Activated gamma-delta T cell treated with Interleukin-2 at 50 U/mL for 16 hours (primary cell): ENCODE measurements around the gene ARHGEF4.

Experiments
- DNase-seq: peaks from one replicate; pipeline ENCODE4 v3.0.0-alpha.2; 2020

Gene ARHGEF4

DNA sequence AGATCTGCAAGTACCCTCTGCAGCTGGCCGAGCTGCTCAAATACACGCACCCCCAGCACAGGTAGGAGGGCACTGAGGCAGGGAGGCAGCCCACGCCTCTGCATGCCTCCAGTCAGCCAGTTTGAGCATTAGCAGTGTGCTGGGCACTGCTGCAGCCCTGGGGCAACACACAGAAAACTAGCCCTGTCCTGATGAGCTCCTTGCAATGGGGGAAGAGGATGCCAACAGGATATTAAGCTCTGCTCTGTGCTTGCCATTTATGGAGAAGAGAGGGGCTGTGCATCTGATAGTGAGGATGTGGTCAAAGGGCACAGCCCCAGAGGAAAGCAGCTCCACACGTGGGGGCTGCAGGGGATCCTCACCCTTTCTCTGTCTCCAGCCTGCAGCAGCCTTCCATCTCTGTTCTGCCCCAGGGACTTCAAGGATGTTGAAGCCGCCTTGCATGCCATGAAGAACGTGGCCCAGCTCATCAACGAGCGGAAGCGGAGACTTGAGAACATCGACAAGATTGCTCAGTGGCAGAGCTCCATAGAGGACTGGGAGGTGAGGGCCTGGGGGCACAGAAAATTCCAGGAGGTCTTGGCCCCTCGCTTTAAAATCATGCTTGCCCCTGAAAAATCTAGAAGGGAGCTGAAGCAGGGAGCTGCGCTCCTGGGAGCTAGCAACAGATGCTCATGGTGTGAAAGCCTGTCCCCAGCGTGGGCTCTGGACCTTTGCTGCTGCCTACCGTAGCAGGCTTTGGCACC lies 204.9 kb downstream of the ARHGEF4 start:
- DNase-seq: no peak

DNA sequence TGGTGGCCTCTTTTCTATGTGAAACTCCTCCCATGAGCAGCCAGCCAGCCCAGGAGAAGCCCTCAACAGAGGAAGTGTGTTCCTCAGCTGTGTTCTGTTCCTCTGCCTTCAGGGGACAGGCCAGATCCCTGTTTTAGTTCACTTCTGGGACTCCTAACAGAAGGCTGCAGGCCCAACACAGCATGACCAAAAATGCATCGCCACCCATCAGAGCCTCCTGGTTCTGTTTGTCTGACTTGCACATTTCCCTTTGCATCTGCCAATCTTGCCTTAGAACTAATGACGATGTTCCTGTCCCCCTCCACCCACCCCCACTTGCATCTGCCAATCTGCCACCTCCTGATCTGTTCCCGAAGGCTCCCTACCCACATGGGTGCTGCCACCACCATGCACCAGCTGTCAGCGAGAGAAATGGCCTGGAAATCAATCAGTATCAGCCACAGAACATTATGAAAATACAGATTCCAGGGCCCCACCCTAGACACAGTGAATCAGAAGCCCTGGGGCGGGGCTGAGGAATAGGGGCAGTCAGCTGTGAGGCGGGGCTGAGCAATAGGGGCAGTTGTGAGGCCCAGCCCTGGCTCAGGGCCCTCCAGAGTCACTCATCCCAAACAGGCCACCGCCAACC lies 205.5 kb downstream of the ARHGEF4 start:
- DNase-seq: no peak

DNA sequence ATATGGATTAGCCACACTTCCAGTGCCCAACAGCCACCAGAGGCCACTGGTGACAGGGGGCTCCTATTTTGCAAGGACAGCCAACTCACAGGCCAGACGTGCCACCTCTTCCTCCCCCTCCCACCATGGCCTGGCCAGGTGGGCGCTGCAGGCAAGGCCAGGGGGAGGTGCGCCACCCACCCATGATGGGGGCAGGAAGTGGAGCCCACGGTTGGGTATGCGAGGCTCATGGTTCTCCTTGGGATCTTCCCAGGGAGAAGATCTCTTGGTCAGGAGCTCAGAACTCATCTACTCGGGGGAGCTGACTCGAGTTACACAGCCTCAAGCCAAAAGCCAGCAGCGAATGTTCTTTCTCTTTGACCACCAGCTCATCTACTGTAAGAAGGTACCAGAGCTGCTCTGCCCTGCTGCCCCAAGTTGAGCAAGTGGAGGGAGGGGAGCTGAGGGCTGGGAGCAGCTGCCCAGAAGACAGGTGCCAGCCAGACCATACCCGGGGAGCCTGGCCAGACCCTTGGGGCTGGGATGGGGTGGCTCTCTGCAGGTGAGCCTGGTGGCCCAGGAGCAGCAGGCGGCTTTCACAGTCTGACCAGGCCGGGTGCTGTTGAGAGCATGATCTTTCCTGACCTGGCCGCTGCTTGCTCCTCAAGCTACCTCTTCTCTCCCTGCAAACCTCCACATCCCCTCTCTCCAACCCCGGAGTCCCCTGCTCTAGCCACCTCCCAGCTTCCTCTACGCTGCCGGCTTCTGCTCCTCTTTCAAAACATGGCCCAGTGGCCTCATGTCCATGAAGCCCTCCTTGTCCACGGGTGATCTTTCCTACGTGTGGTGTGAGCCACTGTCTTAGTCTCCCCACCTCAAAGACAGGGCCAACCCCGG lies 206.7 kb downstream of the ARHGEF4 start:
- no peak for DNase-seq

DNA sequence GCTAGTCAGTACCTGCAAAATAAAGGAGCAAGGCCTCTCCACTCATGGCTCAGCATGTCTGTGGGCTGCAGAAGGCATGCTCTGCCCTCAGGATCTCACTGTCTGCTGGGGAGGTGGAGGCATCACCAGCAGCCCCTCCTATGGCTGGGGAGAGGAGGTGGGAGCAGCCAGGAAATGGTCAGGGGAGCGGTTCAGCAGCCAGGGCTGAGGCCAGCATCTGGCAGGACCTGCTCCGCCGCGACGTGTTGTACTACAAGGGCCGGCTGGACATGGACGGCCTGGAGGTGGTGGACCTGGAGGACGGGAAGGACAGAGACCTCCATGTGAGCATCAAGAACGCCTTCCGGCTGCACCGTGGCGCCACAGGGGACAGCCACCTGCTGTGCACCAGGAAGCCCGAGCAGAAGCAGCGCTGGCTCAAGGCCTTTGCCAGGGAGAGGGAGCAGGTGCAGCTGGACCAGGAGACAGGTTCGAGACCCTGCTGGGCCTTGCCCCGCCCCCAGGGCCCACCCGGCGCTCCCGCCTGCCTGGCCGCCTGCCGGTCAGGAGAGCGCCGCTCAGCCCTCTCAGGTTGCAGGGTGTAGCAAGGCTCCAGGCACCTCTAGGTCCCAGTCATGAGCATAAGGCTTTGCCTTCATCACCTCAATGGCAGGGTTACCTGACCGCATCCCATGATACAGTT lies 207.5 kb downstream of the ARHGEF4 start:
- DNase-seq: no peak

DNA sequence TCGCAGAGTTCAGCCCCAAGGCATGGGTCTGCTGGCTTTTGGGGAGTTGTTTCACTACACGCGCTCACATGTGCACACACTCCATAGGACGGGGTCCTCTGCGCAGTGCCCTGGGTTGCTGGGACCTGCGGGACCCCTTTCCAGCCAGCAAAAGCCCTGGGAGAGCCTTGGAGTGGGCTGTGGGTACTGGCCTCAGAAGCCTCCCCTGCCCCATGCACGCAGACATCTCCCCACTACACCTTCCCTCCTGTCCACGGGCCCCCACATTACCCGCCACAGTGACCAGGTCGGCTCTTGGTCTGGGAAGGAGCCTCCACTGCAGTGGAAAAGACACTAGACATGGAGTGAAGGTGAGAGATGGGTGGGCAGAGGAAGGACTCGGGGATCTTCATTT lies 208.0 kb downstream of the ARHGEF4 start:
- no peak for DNase-seq

DNA sequence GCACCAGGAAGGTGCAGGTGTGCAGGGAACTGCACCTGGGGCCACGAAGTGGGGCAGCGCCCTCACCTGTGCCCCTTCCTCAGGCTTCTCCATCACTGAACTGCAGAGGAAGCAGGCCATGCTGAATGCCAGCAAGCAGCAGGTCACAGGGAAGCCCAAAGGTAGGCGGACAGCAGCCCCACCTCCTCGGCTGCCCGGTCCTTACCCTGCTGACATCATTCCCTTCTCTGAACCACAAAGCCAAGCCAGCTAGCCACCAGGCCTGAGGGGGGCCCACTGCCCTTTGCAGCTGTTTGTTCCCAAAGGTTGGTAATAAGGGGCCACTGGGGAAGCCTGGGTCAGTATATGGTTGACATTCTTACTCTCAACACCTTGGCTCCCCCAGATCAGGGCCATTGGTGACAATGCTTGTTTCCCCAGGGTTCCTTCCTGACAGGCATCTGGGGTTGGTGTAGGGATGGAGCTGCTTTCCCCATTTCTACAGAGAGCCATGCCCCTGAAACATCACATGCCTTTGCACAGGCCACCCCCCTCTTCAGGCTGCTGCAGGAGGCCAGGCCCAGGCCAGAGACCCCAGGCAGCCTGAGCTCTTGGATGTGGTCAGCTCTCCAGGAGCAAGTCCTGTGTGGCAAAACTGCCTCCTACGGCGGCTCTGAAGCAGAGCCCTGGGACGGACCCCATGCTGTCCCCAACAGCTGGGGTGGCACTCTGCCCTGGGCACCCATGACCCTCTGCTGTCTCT lies 208.7 kb downstream of the ARHGEF4 start:
- DNase-seq: no peak

DNA sequence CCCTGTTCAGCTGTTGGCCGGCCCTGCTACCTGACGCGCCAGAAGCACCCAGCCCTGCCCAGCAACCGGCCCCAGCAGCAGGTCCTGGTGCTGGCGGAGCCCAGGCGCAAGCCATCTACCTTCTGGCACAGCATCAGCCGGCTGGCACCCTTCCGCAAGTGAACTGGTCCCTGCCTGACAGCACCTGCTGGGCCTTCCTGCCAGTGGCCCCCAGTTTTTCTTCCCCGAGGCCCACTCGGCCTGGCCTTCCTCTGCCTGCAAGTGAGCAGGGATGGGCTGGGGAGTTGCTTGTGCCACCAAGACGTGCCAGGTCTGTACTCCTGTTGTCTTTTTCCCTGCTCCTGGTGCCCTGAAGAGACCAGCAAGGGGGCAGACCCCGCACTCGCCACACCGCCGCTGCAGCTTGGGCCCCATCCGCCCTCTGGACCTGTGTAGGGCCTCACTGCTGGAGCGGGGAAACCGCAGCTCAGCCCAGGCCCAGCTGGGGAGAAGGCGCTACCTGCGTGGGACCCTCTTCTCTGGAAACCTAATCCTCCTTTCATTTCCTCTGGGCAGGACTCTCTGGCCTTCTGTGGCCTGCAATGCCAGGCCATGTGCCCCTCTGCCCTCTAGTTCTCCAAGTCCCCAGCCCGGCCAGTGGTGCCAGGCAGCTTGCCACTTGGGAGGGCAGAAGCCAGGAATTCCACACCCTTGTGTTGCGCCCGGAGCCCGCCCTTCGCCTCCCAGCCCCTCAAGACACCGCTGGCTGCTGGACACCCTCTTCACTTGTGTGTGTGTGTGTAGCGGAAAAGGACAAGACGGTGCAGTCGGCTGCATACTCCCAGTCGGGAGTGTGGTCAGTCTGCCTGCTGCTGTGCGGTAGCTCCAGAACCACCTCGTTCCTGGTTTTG lies 209.6 kb downstream of the ARHGEF4 start:
- DNase-seq: no peak

DNA sequence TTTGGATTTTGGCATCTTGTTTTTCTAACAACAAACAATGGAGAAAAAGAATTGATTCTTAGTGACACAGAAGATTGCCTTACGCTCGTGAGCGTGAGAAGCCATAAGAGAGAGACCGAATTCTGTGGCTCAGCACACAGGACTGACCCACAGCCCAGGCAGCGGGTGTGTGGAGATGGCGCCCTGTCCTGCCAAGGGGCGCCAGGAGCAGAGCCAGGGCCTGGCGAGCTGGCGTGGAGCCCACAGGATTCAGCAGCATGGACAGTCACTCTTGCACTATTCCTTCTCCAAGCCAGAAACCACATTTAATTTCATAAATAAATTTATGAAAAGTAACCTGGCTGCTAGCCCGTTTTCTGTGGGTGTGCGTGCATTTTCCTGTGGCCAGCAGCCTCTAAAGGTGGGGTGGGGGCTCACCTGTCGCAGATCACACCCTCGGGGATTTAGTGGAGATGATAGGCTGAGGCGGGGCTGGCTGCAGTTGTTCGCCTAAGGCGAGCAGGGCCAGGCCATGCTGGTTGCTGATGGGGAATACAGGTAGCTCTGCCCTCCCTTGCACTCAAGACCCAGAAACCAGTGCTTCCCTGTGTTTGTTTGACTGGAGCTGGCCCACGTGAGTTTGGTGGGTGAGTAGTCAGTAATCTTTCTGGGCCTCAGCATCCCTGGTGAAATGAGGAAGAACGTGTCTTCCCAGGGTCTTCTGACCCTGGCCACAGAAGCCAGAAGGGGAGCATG lies 210.4 kb downstream of the ARHGEF4 start:
- DNase-seq: no peak

DNA sequence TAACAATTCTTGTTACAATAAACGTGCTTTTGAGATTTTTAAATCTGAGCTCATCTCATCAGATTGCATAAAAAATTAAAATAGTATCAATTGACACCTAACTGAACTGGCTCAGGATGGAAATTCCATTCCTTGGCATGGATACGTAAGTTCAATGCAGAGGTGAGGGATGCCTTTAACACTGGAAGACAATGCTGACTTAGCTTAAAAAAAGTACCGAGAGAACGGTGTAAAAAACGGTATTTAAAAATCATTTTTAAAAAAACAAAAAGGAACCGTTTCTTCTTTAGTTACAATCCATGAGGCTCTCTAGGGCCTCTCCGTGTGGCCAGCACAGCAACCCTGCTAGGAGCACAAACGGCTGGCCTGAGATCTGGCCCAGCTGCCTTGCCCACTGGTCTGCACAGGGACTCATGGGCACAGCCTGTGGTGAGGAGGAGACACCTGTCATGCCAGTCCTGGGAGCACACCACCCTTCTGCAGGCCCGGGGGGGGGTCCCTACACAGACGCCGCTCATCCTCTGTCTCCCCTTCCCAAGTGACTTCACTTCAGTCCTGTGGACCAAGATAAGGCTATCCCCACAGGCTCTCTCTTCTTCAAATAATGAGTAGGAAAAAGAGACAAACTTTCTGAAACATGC lies 211.3 kb downstream of the ARHGEF4 start:
- DNase-seq: no peak

DNA sequence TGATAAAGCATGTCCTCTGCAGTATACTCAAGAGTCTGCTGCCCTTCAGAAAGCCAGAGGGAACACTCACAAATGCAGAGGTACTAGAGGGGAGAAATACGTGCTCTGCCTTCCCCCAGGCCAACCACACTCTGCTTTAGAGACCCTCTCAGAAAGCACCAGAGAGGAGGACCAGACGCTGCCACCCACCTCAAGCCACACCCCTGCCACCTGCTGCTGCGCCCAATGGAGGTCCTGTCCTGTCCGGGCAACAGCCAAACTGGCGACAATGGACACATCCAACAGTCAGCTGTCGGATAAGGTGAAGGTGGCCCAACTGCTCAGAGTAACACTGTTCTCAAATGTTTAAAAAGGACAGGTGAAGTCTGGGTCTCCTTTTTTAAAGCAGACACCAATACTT lies 211.9 kb downstream of the ARHGEF4 start:
- no peak for DNase-seq

DNA sequence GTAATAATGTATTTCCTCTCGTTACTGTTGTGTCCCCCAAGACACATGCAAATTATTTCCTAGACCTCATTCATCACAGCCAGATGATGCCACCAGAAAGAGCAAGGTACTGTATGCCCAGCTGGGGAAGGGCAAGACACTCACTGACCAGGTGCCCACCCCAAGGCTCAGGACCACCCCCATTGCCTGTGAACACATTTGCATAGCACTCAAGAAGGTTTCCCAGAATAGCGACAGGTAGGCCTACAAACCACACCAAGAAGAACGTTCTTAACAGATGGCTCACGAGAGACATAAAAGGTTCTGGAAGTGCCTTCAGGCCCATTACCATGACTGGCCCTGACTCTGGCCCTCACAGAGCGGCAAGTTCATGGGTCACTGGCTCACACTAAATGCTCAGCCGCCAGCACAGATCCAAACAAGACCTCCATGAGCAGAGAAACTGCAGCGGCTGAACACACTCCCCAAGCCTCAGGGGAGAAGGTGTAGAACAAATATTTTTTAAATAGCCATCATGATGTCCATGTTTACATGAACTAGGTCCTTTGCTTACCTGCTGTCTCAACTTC lies 212.5 kb downstream of the ARHGEF4 start:
- DNase-seq: no peak

DNA sequence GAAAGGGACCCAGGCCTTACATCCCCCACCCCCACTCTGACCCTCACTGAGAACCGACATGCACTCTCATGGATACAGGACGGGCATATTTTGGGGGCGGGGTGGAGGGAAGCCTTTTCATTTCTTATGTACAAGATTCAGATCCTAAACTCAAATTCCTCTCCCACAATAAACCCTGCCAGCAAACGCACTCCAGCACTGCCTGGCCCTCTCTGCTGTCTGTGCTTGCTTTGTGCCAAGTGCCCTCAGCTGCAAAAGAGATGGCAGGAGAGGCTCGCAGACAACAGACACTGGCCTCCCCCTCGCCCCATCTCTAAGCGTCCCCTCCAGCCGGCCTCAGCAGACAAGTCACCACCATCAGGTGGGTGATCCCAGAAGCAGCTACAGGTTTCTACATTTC lies 214.2 kb downstream of the ARHGEF4 start:
- no peak for DNase-seq

DNA sequence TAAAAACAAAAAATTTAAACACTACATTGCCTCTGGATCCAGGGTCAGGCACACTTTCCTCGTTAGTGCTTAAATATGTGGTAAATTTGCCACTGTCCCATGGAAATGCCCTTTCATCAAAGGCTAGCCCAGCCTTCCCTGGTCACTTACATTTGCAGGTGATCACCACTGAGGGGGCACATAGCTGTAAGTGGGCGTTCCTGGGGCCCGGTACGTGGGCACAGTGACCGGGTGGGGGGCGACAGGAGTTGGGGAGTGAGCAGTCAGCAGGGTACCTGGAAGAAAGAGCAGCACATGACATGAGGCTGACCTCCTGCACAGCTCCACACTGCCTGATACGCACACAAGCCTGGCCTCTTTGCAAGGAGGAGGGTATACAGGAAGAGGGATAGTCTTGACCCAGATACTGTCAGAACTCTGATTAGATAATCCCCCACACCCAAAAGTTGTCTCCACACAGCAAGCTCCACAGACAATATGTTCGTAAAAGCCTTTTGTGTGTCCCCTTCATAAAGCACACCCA lies 216.1 kb downstream of the ARHGEF4 start:
- DNase-seq: no peak

DNA sequence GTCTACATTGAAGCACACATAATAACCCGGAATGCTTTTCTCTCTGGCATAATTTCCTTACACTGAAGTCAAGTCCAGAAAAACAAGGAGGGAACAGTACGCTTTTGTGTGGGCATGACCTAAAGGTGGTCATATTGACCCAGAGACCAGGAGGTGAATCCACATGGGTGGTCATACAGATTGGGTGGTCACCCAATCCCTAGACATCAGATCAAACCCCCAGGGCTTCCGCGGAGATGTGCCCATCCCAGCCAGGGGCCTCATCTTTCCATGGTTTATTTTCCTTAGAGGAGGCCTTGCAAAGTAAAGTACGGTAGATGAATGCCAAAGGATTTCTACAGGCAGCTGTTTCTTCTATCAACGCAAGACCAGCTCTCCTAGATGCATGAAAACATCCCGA lies 217.8 kb downstream of the ARHGEF4 start:
- no peak for DNase-seq

DNA sequence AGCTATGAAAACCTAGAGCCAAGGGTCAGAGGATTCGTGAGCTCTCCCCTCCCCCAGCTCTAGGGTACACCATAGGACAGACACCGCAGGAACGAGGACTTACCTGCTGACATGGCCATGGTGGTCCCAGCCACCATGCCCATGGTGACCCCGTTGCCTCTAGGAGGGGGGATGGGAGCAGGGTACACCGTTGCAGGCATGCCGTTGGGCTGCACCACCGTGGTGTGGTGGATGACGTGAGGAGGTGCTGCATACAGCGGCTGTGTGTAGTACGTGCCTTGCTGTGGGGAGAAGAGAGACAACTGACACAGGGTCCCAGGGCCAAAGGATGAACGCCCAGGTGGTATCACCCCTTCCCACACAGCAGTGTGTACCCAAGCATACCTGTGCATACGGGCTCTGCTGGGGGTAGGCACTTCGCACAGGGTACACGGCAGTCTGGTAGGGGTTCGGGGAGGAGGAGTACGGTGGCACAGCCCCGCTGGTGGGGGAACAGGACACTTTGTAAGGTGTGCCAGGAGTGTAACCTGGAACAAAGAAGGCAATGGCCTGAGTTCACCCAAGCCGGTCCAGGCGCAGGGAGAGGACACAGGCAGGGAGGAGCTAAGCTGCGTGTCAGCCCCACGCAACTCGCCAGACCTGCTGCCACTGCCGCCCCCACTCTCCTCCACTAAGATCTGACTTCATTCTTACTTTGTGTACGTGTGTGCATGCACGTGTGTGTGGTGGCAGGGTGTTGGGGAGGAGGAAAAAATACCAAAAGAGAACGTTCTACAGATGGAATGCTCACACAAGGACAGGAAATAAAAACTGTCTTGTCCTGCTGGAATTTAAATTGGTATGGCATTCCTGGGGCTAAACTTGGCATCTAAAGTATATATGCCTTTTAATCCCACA lies 218.7 kb downstream of the ARHGEF4 start:
- DNase-seq: no peak

DNA sequence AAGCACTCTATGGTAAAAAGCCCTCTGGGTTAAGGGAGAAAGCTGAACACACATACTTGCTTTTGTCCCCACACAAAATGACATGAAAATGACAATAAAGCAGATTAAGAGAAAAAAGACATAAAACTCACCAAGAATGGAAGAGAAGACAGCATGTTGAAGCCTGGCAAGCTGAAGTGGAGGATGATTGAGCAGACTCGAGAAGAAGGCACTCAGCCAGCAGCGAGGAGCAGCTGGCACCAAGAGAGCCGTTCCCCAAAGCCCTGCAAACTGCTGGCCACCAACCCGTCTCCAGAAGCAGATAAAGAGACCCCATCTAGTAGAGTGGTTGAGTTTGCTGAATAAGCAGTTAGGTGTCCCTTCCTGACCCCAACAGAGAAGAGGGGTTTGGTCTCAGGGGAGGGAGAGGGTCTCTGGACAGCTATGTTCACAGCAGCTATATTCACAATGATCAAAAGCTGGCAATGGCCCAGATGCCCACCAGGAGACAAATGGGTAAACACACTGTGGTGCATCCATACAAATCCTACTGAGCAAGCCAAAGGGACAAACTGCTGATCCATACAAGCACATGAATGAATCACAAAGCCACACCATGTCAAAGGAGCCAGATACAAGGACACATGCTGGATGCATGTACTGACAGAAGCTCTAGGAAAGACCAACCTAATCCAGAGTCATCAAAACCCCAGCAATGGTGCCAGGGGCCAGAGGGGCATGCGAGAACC lies 219.7 kb downstream of the ARHGEF4 start:
- no peak for DNase-seq

DNA sequence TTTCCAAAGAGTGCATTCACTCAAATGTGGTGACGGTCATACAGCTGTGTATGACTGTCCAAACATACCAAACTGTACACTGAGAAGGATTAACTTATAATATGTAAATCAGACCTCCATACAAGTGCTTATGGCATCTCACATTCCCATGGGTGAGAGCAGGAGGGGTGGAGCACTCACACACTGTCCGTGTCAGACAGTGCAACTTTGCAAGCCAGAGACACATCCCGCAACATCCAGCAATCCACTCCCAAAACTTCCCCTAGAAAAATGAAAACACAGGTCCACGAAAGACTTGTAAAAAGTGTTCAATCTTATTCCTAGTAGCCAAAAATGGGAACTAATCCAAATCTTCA lies 220.2 kb downstream of the ARHGEF4 start:
- DNase-seq: no peak
